ENCODE data around the gene HOXB5.

HOXB5 gene

GRCh38 chr17:48571826-48572417 lies 21.7 kb downstream of the HOXB5 start:
- no peak overlapping the region for H3K4me3 ChIP-seq (ENCODE audit: low read depth, low read length)
- no peak for DNase-seq (ENCODE audit: low read depth)
- TF ChIP-seq, protein P1, sequence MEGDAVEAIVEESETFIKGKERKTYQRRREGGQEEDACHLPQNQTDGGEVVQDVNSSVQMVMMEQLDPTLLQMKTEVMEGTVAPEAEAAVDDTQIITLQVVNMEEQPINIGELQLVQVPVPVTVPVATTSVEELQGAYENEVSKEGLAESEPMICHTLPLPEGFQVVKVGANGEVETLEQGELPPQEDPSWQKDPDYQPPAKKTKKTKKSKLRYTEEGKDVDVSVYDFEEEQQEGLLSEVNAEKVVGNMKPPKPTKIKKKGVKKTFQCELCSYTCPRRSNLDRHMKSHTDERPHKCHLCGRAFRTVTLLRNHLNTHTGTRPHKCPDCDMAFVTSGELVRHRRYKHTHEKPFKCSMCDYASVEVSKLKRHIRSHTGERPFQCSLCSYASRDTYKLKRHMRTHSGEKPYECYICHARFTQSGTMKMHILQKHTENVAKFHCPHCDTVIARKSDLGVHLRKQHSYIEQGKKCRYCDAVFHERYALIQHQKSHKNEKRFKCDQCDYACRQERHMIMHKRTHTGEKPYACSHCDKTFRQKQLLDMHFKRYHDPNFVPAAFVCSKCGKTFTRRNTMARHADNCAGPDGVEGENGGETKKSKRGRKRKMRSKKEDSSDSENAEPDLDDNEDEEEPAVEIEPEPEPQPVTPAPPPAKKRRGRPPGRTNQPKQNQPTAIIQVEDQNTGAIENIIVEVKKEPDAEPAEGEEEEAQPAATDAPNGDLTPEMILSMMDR (IDR thresholded peaks at IDR 0.05; ENCODE audit: control insufficient read depth, extremely low read depth, insufficient read depth), result no peak

GRCh38 chr17:48571024-48571818 lies 22.4 kb downstream of the HOXB5 start:
- TF ChIP-seq, protein P1 (IDR thresholded peaks at IDR 0.05; ENCODE audit: control insufficient read depth, extremely low read depth, insufficient read depth), result no peak
- no peak overlapping the region for H3K4me3 ChIP-seq (ENCODE audit: low read depth, low read length)
- DNase-seq (ENCODE audit: low read depth), result no peak

GRCh38 chr17:48570325-48571023 lies 23.1 kb downstream of the HOXB5 start:
- H3K4me3 ChIP-seq (ENCODE audit: low read depth, low read length), result no peak overlapping the region
- TF ChIP-seq, protein P1 (IDR thresholded peaks at IDR 0.05; ENCODE audit: control insufficient read depth, extremely low read depth, insufficient read depth), result no peak
- DNase-seq (ENCODE audit: low read depth), result no peak

DNA sequence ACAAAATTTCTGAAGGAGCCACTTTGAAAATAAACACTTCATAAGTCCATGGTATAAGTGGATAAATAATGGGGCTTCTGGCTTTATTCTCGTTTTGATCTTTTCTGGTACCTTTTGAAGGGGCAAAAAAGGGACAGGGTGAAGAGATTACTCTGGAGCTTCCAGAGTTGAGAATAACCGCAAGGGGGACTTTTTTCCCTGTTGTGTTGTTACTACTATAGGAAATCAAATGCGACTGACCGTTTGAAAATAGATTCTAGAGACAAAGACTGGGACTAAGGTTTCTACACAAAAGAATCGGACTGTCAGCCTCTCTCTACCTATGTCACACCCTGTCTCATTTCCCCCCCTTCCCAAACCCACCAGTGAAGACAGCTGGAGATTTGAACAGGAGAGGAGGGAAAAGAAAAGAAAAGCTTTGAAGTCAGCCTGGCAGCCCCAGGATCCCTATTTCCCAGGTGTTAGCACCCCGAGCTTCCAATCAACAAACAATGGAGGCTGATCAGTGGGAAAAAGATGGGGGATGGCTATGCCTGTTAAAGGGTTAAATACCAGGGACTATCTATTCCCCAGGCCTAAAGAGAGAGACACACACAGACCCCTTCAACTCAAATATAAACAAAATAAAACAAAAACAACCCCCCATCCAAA lies 23.8 kb downstream of the HOXB5 start:
- DNase-seq (ENCODE audit: low read depth), result no peak
- no peak overlapping the region for H3K4me3 ChIP-seq (ENCODE audit: low read depth, low read length)
- TF ChIP-seq, protein P1 (IDR thresholded peaks at IDR 0.05; ENCODE audit: control insufficient read depth, extremely low read depth, insufficient read depth), result no peak

- no peak for DNase-seq (ENCODE audit: low read depth)
- H3K4me3 ChIP-seq (ENCODE audit: low read depth, low read length), result no peak overlapping the region
- TF ChIP-seq, protein P1 (IDR thresholded peaks at IDR 0.05; ENCODE audit: control insufficient read depth, extremely low read depth, insufficient read depth), result no peak
These were observed 24.4 kb downstream of the HOXB5 start for GRCh38 chr17:48569240-48569582.

- TF ChIP-seq, protein P1 (IDR thresholded peaks at IDR 0.05; ENCODE audit: control insufficient read depth, extremely low read depth, insufficient read depth), result no peak
- DNase-seq (ENCODE audit: low read depth), result no peak
- no peak overlapping the region for H3K4me3 ChIP-seq (ENCODE audit: low read depth, low read length)
These were observed 24.9 kb downstream of the HOXB5 start for GRCh38 chr17:48568499-48569239.

Data from LNCaP clone FGC (cell line).